HPDE6-E6E7 (cell line): ENCODE measurements around the gene CEBPB.
"Not testable (repeated sequence)": the region's sequence is repeated elsewhere in the genome, so short reads cannot be mapped to it uniquely, and the experiment has no call there.

Source experiments
- DNase-seq: peaks from one replicate; pipeline ENCODE4 v3.0.0; 2011; ENCODE audit warnings: missing footprints; ENCODE audit errors: extremely low spot score

CEBPB gene

GRCh38 chr20:50169329-50169823, 21.3 kb upstream of the CEBPB start:
- no peak for DNase-seq

GRCh38 chr20:50170549-50171220, 19.9 kb upstream of the CEBPB start:
- no peak for DNase-seq

- peak; percentile 95 for DNase-seq
Observed at GRCh38 chr20:50172347-50173013, 18.1 kb upstream of the CEBPB start.

GRCh38 chr20:50174456-50174855, 16.2 kb upstream of the CEBPB start:
- no peak for DNase-seq

- no peak for DNase-seq
Observed at GRCh38 chr20:50175938-50176933, 14.4 kb upstream of the CEBPB start.

- DNase-seq, result not testable (repeated sequence)
Observed at GRCh38 chr20:50178672-50179071, 12.0 kb upstream of the CEBPB start.

GRCh38 chr20:50181344-50181743, 9.3 kb upstream of the CEBPB start:
- DNase-seq, result no peak

- DNase-seq, result no peak
Observed at GRCh38 chr20:50182346-50182745, 8.3 kb upstream of the CEBPB start.

- no peak for DNase-seq
Observed at GRCh38 chr20:50185426-50185825, 5.2 kb upstream of the CEBPB start.

- DNase-seq, result peak; percentile 91
Observed at GRCh38 chr20:50186151-50186885, 4.3 kb upstream of the CEBPB start.

GRCh38 chr20:50186987-50187402, 3.6 kb upstream of the CEBPB start:
- DNase-seq, result no peak

GRCh38 chr20:50187403-50188051, 3.1 kb upstream of the CEBPB start:
- DNase-seq, result no peak

- DNase-seq, result no peak
Observed at GRCh38 chr20:50188287-50188688, 2.3 kb upstream of the CEBPB start.

GRCh38 chr20:50188879-50189680, 1.6 kb upstream of the CEBPB start:
- no peak for DNase-seq

GRCh38 chr20:50189681-50190250, 864 bp upstream of the CEBPB start:
- DNase-seq, result no peak

- DNase-seq, result no peak
Observed at GRCh38 chr20:50191065-50191543, 474 bp downstream of the CEBPB start.

- no peak for DNase-seq
Observed at GRCh38 chr20:50191544-50192363, 1.1 kb downstream of the CEBPB start.

GRCh38 chr20:50192364-50193198, 2.0 kb downstream of the CEBPB start:
- peak; percentile 96 for DNase-seq
